HepG2 (cell line): ENCODE data around the gene PCDHGA1. TPM values are rescaled to one million over a fixed set of nuclear protein-coding genes. Genes with fewer than 3 reads are reported as not detected.

ENCODE experiments used
- ATAC-seq: fragments of 200-7000 bp; cut with Tn5 transposase; 3 replicates; pipeline ENCODE4 v1.9.1; 2020; ENCODE audit warnings: mild to moderate bottlenecking, moderate library complexity
- BruUV-seq: library from RNA; stranded (reverse); fragments of 400-500 nt; replicated peaks from 2 replicates; lab custom pipeline; 2021; lab: Mats Ljungman, UMichigan
- CTCF ChIA-PET: fragments of 300-600 bp; formaldehyde crosslinking; extraction: SDS; loops from one replicate; lab custom pipeline; 2021; ENCODE audit warnings: low total read pairs, inconsistent platforms, low intra/inter-chr PET ratio; lab: Yijun Ruan, JAX
- POLR2A ChIA-PET: fragments of 350-600 bp; sonication (Branson Sonifier 250); formaldehyde crosslinking; loops from one replicate; lab custom pipeline; 2020; ENCODE audit warnings: antibody characterized with exemption, inconsistent platforms; lab: Yijun Ruan, JAX
- DNase-seq: peaks from one replicate; pipeline ENCODE4 v3.0.0-alpha.2; 2015; ENCODE audit warnings: low spot score
- FAIRE-seq: peaks from 3 replicates; lab custom pipeline; 2011; peaks lifted over from hg19 to GRCh38; lab: Jason Lieb, UNC
- H2AFZ ChIP-seq: one replicate; pipeline ENCODE4 v1.6.1; 2011; ENCODE audit warnings: low read length, inconsistent platforms
- H3K27ac ChIP-seq: fragments of 300-600 bp; 3 replicates; pipeline ENCODE4 v1.8.0; 2011; ENCODE audit warnings: mixed run types, mild to moderate bottlenecking, mixed read lengths, low read length, inconsistent platforms; ENCODE audit not compliant: insufficient read depth; ENCODE audit errors: extremely low read length
- H3K27me3 ChIP-seq, 2 experiments: fragments of 200-600 bp in 1 of 2; 2 replicates in 1 of 2; 3 replicates in 1 of 2; pipeline versions ENCODE4 v1.6.0 to v1.8.0; 2011; ENCODE audit warnings: low read length in 2 of 2, mild to moderate bottlenecking in 2 of 2, moderate library complexity in 2 of 2, inconsistent platforms in 1 of 2; ENCODE audit not compliant: insufficient read depth in 2 of 2, control insufficient read depth in 1 of 2
- H3K36me3 ChIP-seq, 2 experiments: fragments of 200-600 bp in 1 of 2; replicated peaks in 1 of 2; 2 replicates in 1 of 2; 3 replicates in 1 of 2; pipeline versions ENCODE4 v1.5.1 to v1.8.0; 2011; ENCODE audit warnings: low read length in 2 of 2, inconsistent platforms in 1 of 2; ENCODE audit not compliant: insufficient read depth in 2 of 2, control insufficient read depth in 1 of 2
- H3K4me1 ChIP-seq: 2 replicates; pipeline ENCODE4 v1.5.1; 2012; ENCODE audit warnings: low read length, inconsistent platforms; ENCODE audit not compliant: insufficient read depth
- H3K4me2 ChIP-seq: 2 replicates; pipeline ENCODE4 v1.6.0; 2011; ENCODE audit warnings: low read depth, low read length, inconsistent platforms
- H3K4me3 ChIP-seq, 3 experiments: fragments of 200-600 bp in 1 of 3; sonication (generic), shearing (Covaris generic) in 1 of 3; replicated peaks in 1 of 3; 2 replicates each; pipeline ENCODE4 v1.5.1; 2011 to 2016; ENCODE audit warnings: low read length in 3 of 3, inconsistent platforms in 2 of 3, low read depth in 2 of 3, mild to moderate bottlenecking in 2 of 3, control low read depth in 1 of 3, mixed read lengths in 1 of 3; ENCODE audit not compliant: insufficient read depth in 1 of 3
- H3K79me2 ChIP-seq: one replicate; pipeline ENCODE4 v1.6.1; 2011; ENCODE audit warnings: low read length, inconsistent platforms; ENCODE audit not compliant: insufficient read depth
- H3K9ac ChIP-seq: 2 replicates; pipeline ENCODE4 v1.6.0; 2011; ENCODE audit warnings: mild to moderate bottlenecking, low read depth, low read length, inconsistent platforms; ENCODE audit not compliant: insufficient read depth
- H3K9me3 ChIP-seq: 2 replicates; pipeline ENCODE4 v1.5.1; 2012; ENCODE audit warnings: mild to moderate bottlenecking, low read length
- H4K20me1 ChIP-seq: 2 replicates; pipeline ENCODE4 v1.6.0; 2011; ENCODE audit warnings: inconsistent platforms, mild to moderate bottlenecking, low read length, moderate library complexity; ENCODE audit not compliant: insufficient read depth
- FOXO1 ChIP-seq: sonication (generic); formaldehyde crosslinking; IDR thresholded peaks from 2 replicates; pipeline ENCODE4 v1.4.0; 2020; ENCODE audit warnings: missing genetic modification reagents
- MTA1 ChIP-seq: sonication (generic); formaldehyde crosslinking; IDR thresholded peaks from 2 replicates; pipeline ENCODE4 v1.4.0; 2020; ENCODE audit warnings: missing genetic modification reagents, mild to moderate bottlenecking, borderline replicate concordance
- MTERF4 ChIP-seq: sonication (generic); formaldehyde crosslinking; IDR thresholded peaks from 2 replicates; pipeline ENCODE4 v1.8.0; 2023; ENCODE audit warnings: mild to moderate bottlenecking, missing genetic modification reagents
- ZBTB38 ChIP-seq: sonication (generic); formaldehyde crosslinking; IDR thresholded peaks from 2 replicates; pipeline ENCODE4 v1.5.1; 2020; ENCODE audit warnings: mild to moderate bottlenecking, missing genetic modification reagents
- ZBTB42 ChIP-seq: sonication (generic); formaldehyde crosslinking; IDR thresholded peaks from 2 replicates; pipeline ENCODE4 v1.5.0; 2020; ENCODE audit warnings: mild to moderate bottlenecking, missing genetic modification reagents
- ZNF205 ChIP-seq: IDR thresholded peaks from 2 replicates; pipeline ENCODE4 v1.6.1; 2018; ENCODE audit warnings: missing biosample characterization, missing genetic modification reagents
- ZNF251 ChIP-seq: sonication (generic); formaldehyde crosslinking; IDR thresholded peaks from 2 replicates; pipeline ENCODE4 v1.9.0; 2021; ENCODE audit warnings: mild to moderate bottlenecking, missing genetic modification reagents
- ZNF503 ChIP-seq: sonication (generic); formaldehyde crosslinking; IDR thresholded peaks from 2 replicates; pipeline ENCODE4 v1.4.0; 2020; ENCODE audit warnings: missing genetic modification reagents
- ZNF672 ChIP-seq: sonication (generic); formaldehyde crosslinking; IDR thresholded peaks from 2 replicates; pipeline ENCODE4 v1.8.1; 2022; ENCODE audit warnings: missing genetic modification reagents
- ZNF691 ChIP-seq: sonication (generic); formaldehyde crosslinking; IDR thresholded peaks from 2 replicates; pipeline ENCODE4 v1.4.0; 2020; ENCODE audit warnings: missing genetic modification reagents, low read depth, mild to moderate bottlenecking, borderline replicate concordance
- ZNF792 ChIP-seq: IDR thresholded peaks from 2 replicates; pipeline ENCODE4 v1.6.1; 2016
- WGBS: methylation state at CpG from one replicate; pipeline ENCODE4 v1.1.6; 2017; ENCODE audit warnings: low lambda C conversion rate; 5-methylcytosine and 5-hydroxymethylcytosine counted together
- in situ Hi-C: cut with HindIII; loops from 2 replicates; pipeline ENCODE4 v1.10.0; 2017; ENCODE audit warnings: low pct_unique_long_range_greater_than_20kb; ENCODE audit not compliant: extremely low pct_ligation_motif_present
- intact Hi-C: fragments of 100-400 bp; cut with micrococcal nuclease; formaldehyde crosslinking; loops from one replicate; pipeline ENCODE4 v1.10.0; 2022; ENCODE audit not compliant: unreplicated experiment
- polyA plus RNA-seq, 8 experiments: library from polyadenylated mRNA; depleted of rRNA in 3 of 8; stranded (reverse) in 7 of 8; unstranded in 1 of 8; fragments of >200 nt; fragmentation: Illumina TruSeq in 4 of 8; extraction: Trizol in 4 of 8; gene quantifications; 2 replicates each; pipeline versions ENCODE4 v1.2.1 to v1.2.3, GENCODE V29; 2011 to 2016; ENCODE audit warnings: low read depth in 4 of 8, missing spikeins in 1 of 8, mixed read lengths in 1 of 8; ENCODE audit not compliant: insufficient read depth in 1 of 8
- total RNA-seq, 5 experiments: library from RNA; depleted of rRNA; stranded (reverse); fragments of >200 nt; fragmentation: Illumina TruSeq; extraction: Trizol; gene quantifications; 2 replicates each; pipeline ENCODE4 v1.2.3, GENCODE V29; 2016; ENCODE audit warnings: low read depth in 1 of 5

PCDHGA1 gene
- total and polyA plus RNA-seq, 2 of the 13 experiments (the other 11 are each of a cell fraction or from before 2014, with no cell fraction given): 0.31 to 0.40 TPM

DNA sequence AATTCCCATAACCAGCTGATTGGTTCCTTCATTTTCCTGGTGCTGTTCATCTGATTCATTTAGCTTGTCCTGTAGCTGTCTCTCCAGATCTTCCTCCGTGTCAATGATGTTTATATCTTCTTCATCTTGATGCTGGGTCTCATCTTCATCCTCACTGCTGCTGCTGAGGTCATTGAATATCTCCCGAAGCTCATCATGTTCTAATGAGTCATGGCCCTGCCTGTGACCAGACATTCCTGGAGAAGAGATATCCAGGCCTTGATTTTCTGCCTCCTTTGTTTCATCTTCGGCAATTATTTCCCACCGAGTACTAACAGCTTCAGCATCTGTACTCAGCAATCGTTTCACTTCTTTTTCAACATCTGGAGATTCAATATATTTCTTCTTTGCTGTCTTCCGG is 11.1 kb upstream of the PCDHGA1 start:
- POLR2A ChIA-PET: no interaction called here
- H2AFZ ChIP-seq: no peak overlapping the region
- DNase-seq: no peak

More for the DNA sequence above, 11.1 kb upstream of the PCDHGA1 start:
- Histone ChIP-seq H3K27ac (no peak overlapping the region), H3K4me1 (peaks cover 26% of the 10 kb centered on the region), H3K9ac (no peak overlapping the region), H3K36me3 (peaks cover 4 to 14% of the 10 kb centered on the region in 2 experiments), H3K4me2 (peak overlapping the region; percentile 75), H3K4me3 (no peak overlapping the region; a peak in 1 of 6 replicates), H3K79me2 (peaks cover 23% of the 10 kb centered on the region), H3K9me3 (peaks cover 48% of the 10 kb centered on the region), H3K27me3 (no peaks in the 10 kb centered on the region; a peak in 1 of 5 replicates), H4K20me1 (no peaks in the 10 kb centered on the region)
- TF ChIP-seq MTERF4 (CRISPR knock-in tag) (no peak), FOXO1 (CRISPR knock-in tag) (no peak), ZBTB38 (CRISPR knock-in tag) (no peak), MTA1 (CRISPR knock-in tag) (no peak), ZBTB42 (CRISPR knock-in tag) (no peak), ZNF205 (CRISPR knock-in tag) (no peak), ZNF672 (no peak), ZNF691 (CRISPR knock-in tag) (no peak), ZNF503 (CRISPR knock-in tag) (no peak), ZNF792 (CRISPR knock-in tag) (no peak), ZNF251 (CRISPR knock-in tag) (no peak)
- no peak for FAIRE-seq
- CTCF ChIA-PET: no interaction called here
- BruUV-seq: no TSS peak
- in situ Hi-C loops (no loop called here), intact Hi-C loops (no loop called here)
- no peak for ATAC-seq
- WGBS: 96% methylated on average over 6 of the region's 6 CpGs
